Left ventricle myocardium inferior (tissue), 1 donor: ENCODE results near the gene PPCS. TPM values are rescaled to one million over a fixed set of nuclear protein-coding genes. Genes with fewer than 3 reads are reported as not detected.

Experiments
- DNase-seq: peaks from one replicate; pipeline ENCODE4 v3.0.0-alpha.2; 2020
- H3K27ac ChIP-seq: fragments of 200-600 bp; replicated peaks from 2 replicates; pipeline ENCODE4 v1.8.0; 2021
- H3K27me3 ChIP-seq: fragments of 200-600 bp; 2 replicates; pipeline ENCODE4 v1.8.0; 2021; ENCODE audit warnings: low read depth
- H3K36me3 ChIP-seq: fragments of 200-600 bp; 2 replicates; pipeline ENCODE4 v1.8.0; 2021
- H3K4me1 ChIP-seq: fragments of 200-600 bp; 2 replicates; pipeline ENCODE4 v1.8.0; 2021
- H3K4me3 ChIP-seq: fragments of 200-600 bp; 2 replicates; pipeline ENCODE4 v1.8.0; 2021; ENCODE audit warnings: mild to moderate bottlenecking, moderate library complexity
- H3K9me3 ChIP-seq: fragments of 200-600 bp; replicated peaks from 2 replicates; pipeline ENCODE4 v1.8.0; 2021
- CTCF ChIP-seq: fragments of 200-600 bp; IDR thresholded peaks from 2 replicates; pipeline ENCODE4 v1.8.0; 2021; ENCODE audit warnings: antibody characterized with exemption, mild to moderate bottlenecking, borderline replicate concordance
- intact Hi-C: fragments of 100-400 bp; cut with micrococcal nuclease; formaldehyde crosslinking; loops from one replicate; pipeline ENCODE4 v1.11.0; 2022
- long read RNA-seq: library from polyadenylated mRNA; unstranded; transcript quantifications from one replicate; pipeline ENCODE4 v2.0.0, GENCODE V29; 2021
- total RNA-seq: library from RNA; stranded (reverse); fragmentation: NEBNext Ultra II Directional; extraction: Animal tissue kit (Norgen Biotek cat#: 25700); gene quantifications from one replicate; pipeline ENCODE4 v1.2.1, GENCODE V29; 2021
- donor health status: DM: no; HTN: yes; CAD: no; lungs with severe emphysema.

The PPCS gene
- total RNA-seq, result 33.9 TPM
- long read RNA-seq, transcript PPCS-203 (3 exons, 1,431 nt), result major isoform, 56 of 74 reads
- long read RNA-seq, transcript PPCS-201 (3 exons, 984 nt), result minor isoform, 15 of 74 reads
- long read RNA-seq, partial matches to known transcripts, result 0 of 74 reads
- long read RNA-seq, other reads (novel, unspliced or antisense), result 2 of 74 reads

- H3K27me3 ChIP-seq, result no peaks in the 10 kb centered on the region
- H3K36me3 ChIP-seq, result peaks cover 20% of the 10 kb centered on the region
- intact Hi-C loops, result loop anchor here (10.0 kb wide), 1 partner anchor 121 kb away; the partner anchor contains the start of gene FOXJ3
- no peaks in the 10 kb centered on the region for H3K9me3 ChIP-seq
- DNase-seq, result peak; percentile 87
- peak within 1 kb of the TSS; percentile 98 for H3K27ac ChIP-seq
- peaks cover 30% of the 10 kb centered on the region for H3K4me1 ChIP-seq
- TF ChIP-seq CTCF, result peak; percentile 31
- H3K4me3 ChIP-seq, result peak within 1 kb of the TSS; percentile 99
Measured at GRCh38 chr1:42456010-42456753, at the start of gene PPCS, which contains the start of gene ZMYND12. Gene PPCS, plus strand, starts transcription at chr1:42456543. Its CDS starts 23 bp downstream, at chr1:42456566. Gene ZMYND12, minus strand, starts transcription at chr1:42456022. Its CDS starts 25 bp downstream, at chr1:42455997.

- intact Hi-C loops, result no loop called here
- peaks cover 21% of the 10 kb centered on the region for H3K4me1 ChIP-seq
Measured at GRCh38 chr1:42414551-42415496, 41.5 kb upstream of the PPCS start.

GRCh38 chr1:42417166-42417565 is 39.2 kb upstream of the PPCS start:
- H3K27me3 ChIP-seq, result no peaks in the 10 kb centered on the region
- no peak overlapping the region for H3K4me3 ChIP-seq
- peak overlapping the region; percentile 33 for H3K27ac ChIP-seq
- TF ChIP-seq CTCF, result no peak
- no peaks in the 10 kb centered on the region for H3K36me3 ChIP-seq
- intact Hi-C loops, result no loop called here
- H3K9me3 ChIP-seq, result no peaks in the 10 kb centered on the region
- H3K4me1 ChIP-seq, result peaks cover 45% of the 10 kb centered on the region
- DNase-seq, result no peak

More at GRCh38 chr1:42414551-42415496, 41.5 kb upstream of the PPCS start:
- H3K27ac ChIP-seq, result no peak overlapping the region
- H3K9me3 ChIP-seq, result no peaks in the 10 kb centered on the region
- H3K4me3 ChIP-seq, result no peak overlapping the region
- no peaks in the 10 kb centered on the region for H3K36me3 ChIP-seq
- no peak for DNase-seq
- no peak for TF ChIP-seq CTCF
- H3K27me3 ChIP-seq, result no peaks in the 10 kb centered on the region

DNA sequence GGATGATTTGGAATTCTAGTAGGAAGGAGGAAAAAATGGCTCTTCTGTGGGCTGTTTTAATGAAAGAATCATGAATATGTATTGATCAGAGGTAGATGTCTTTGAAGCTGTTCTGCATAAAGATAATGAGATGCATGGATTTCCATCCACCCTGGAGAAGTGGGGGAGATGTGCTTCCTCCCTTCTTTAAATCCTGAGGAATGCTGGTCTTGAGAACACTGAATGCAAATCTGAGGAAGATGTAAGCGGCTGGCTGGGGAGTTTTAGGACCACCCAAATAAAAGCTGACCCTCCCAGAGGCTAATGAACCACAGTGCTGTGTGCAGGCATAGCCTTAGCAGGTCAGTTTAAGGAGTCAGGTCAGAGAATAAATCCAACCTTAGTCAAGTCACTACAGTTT is 37.8 kb upstream of the PPCS start:
- Histone ChIP-seq H3K36me3 (no peaks in the 10 kb centered on the region), H3K9me3 (no peaks in the 10 kb centered on the region), H3K27ac (peak overlapping the region; percentile 74), H3K4me3 (no peak overlapping the region), H3K4me1 (peaks cover 48% of the 10 kb centered on the region), H3K27me3 (no peaks in the 10 kb centered on the region)
- no peak for TF ChIP-seq CTCF
- DNase-seq, result no peak
- intact Hi-C loops, result no loop called here
